DMS53 treated with DMSO at 0.1 percent for 48 hours (cell line): ENCODE measurements around the gene LCNL1.

Source experiments
- DNase-seq: peaks from one replicate; lab custom pipeline; 2025; ENCODE audit not compliant: unreplicated experiment; lab: John Stamatoyannopoulos, UW

LCNL1 gene

GRCh38 chr9:136973618-136974617 lies 8.9 kb upstream of the LCNL1 start:
- no peak for DNase-seq

GRCh38 chr9:136974817-136975535 lies 7.8 kb upstream of the LCNL1 start:
- no peak for DNase-seq

GRCh38 chr9:136975644-136976043 lies 7.1 kb upstream of the LCNL1 start:
- DNase-seq = no peak

- DNase-seq = no peak
Measured at GRCh38 chr9:136977223-136977622, 5.6 kb upstream of the LCNL1 start, which contains the start of gene PTGDS. TSS of gene PTGDS (plus strand) at chr9:136977504. CDS start at chr9:136977579, 75 bp downstream.

GRCh38 chr9:136977649-136978072 lies 5.1 kb upstream of the LCNL1 start:
- DNase-seq = no peak

GRCh38 chr9:136978073-136978864 lies 4.5 kb upstream of the LCNL1 start:
- DNase-seq = peak; percentile 23

- no peak for DNase-seq
Measured at GRCh38 chr9:136978865-136979544, 3.8 kb upstream of the LCNL1 start.

- DNase-seq = no peak
Measured at GRCh38 chr9:136979769-136980587, 2.8 kb upstream of the LCNL1 start.

GRCh38 chr9:136980669-136981478 lies 1.9 kb upstream of the LCNL1 start:
- no peak for DNase-seq

- no peak for DNase-seq
Measured at GRCh38 chr9:136981588-136982231, 1.1 kb upstream of the LCNL1 start.

- DNase-seq = no peak
Measured at GRCh38 chr9:136983167-136983566, 374 bp downstream of the LCNL1 start.

GRCh38 chr9:136983656-136984314 lies 992 bp downstream of the LCNL1 start:
- no peak for DNase-seq

GRCh38 chr9:136984464-136985026 lies 1.8 kb downstream of the LCNL1 start:
- DNase-seq = no peak

GRCh38 chr9:136985027-136985602 lies 2.3 kb downstream of the LCNL1 start:
- DNase-seq = no peak

- no peak for DNase-seq
Measured at GRCh38 chr9:136985853-136986252, 3.1 kb downstream of the LCNL1 start.

- no peak for DNase-seq
Measured at GRCh38 chr9:136988872-136989271, 6.1 kb downstream of the LCNL1 start.
